Fibroblast of upper back skin (primary cell): ENCODE data around the gene ATRNL1.
"Not testable (repeated sequence)": the region's sequence is repeated elsewhere in the genome, so short reads cannot be mapped to it uniquely, and the experiment has no call there.

Experiments used
- DNase-seq: peaks from one replicate; pipeline ENCODE4 v3.0.0-alpha.2; 2013

ATRNL1 gene

DNA sequence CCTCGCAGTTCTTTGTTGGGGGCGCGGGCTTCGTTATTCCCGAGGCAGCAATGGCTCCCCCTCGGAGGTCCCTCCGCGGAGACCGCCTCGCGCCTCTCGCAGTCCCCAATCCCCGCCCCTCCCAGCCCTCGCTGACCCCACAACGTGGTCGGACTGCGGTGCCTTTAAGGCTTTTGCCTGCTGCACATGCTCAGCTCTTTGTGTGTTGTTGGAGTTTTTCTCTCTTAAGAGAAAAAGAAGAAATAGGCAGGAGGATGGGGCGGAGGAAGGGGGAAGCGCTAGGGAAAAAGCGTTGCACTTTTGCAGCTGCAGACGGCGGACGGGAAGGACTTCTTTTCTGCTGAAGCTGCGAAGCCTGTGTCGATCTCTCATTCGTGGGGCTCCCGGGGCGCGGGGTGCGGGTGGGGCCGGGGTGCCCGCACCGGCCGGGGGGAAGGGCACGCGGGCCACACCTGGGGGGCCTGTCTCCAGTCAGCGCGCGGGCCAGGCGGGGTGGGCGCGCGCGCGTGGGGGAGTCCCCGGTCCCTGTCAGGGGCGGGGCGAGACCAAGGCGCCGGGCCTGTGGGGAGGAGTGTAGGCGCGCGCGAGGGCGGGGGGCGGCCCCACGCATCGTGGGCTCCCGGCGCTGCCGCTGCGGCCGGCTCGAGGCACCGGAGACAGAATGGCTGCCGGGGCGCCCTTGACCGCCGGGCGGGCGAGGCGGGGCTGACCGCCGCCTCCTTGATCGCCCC, 445 bp upstream of the ATRNL1 start:
- DNase-seq = peak; percentile 39

DNA sequence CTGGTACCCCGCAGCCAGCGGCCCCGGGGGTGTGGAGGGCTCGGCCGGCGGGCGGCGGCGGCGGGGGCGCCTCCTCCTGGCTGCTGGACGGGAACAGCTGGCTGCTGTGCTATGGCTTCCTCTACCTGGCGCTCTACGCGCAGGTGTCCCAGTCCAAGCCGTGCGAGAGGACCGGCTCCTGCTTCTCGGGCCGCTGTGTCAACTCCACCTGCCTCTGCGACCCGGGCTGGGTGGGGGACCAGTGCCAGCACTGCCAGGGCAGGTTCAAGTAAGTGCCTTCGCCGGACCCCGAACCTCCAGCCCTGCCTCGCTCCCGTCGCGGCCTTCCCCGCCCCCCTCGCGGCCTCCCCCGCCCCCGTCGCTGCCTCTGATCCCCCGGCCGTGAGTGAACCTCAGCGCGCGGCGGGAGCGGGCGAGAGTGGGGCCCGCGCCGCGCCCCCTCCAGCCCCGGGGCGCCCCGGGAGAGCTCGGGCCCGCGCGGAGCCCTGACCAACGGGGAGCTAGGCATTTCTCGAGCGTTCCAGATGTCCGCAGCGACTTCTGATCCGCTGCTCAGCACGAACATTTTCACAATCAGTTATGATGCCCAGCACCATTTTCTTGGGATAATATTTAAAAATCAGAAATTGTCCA, 727 bp downstream of the ATRNL1 start:
- no peak for DNase-seq

DNA sequence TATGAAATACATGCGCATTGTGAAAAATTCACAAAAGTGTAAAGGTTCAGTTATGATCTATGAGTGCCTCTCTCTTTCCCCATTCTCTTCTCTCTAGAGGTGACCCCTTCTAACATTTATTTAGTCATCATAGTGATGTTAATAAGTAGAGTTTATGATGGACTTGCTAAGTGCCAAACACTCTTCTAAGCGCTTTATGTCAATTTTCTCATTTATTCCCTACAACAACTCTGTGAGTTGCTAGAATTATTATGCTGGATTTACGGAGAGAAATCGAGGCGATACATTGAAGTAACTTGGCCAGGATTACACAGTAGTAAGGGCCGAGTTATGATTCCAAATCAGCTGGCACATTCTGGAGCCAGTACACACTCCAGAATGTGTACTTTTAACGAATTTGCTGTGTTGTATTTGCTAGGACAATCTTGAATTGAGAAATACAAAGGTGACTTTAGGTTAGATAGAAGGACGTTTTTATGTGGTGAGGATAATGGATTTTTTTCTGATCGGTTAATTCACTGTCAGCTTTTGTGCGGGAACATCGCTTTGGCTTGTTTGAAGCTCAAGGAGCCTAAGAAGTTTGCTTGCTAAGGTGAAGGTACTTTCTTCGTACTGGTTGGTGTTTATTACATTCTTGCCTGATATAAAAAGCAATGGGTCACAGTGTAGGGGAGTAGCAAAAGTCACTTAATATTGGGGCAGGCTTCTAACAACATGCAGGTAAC, 1.4 kb downstream of the ATRNL1 start:
- no peak for DNase-seq

DNA sequence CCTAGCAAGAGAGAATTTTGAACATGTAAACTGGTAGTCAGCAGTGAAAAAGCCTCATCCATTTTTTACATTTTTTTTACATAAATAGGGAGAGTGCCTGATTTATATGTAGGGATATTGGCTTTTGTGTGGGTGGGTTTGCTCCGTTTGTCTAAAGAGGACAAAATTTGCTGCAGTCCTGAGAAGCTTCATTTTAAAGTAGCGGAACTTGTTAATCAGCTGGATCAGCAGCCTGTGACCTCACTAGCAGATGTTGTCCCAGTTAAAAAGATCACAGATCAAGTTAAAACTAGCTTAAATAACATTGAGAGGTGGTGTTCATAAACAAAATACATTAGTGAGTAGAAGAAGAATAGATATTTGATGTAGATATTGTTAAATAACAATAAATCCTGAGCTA, 2.6 kb downstream of the ATRNL1 start:
- DNase-seq = no peak

DNA sequence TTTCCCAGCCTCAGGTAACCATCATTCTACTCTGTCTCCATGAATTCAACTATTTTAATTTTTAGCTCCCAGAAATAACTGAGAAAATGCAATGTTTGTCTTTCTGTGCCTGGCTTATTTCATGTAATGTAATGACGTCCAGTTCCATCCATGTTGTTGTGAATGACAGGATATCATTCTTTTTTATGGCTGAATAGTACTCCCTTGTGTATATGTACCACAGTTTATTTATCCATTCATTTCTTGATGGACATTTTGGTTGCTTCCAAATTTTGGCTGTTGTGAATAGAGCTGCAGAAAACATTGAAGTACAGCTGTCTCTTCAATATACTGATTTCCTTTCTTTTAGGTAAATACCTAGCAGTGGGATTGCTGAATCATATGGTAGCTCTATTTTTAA, 10.5 kb downstream of the ATRNL1 start:
- no peak for DNase-seq

DNA sequence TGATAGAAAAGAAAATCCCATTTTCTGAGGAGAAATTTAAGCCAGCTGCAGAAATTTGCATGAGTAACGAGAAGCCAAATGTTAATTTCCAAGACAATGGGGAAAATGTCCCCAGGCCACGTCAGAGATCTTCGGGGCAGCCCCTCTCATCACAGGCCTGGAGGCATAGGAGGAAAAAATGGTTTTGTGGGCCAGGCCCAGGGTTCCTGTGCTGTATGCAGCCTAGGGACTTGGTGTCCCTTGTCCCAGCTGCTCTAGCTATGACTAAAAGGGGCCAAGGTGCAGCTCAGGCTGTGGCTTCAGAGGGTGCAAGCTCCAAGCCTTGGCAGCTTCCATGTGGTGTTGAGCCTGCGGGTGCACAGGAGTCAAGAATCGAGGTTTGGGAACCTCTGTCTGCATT, 12.2 kb downstream of the ATRNL1 start:
- DNase-seq = not testable (repeated sequence)

DNA sequence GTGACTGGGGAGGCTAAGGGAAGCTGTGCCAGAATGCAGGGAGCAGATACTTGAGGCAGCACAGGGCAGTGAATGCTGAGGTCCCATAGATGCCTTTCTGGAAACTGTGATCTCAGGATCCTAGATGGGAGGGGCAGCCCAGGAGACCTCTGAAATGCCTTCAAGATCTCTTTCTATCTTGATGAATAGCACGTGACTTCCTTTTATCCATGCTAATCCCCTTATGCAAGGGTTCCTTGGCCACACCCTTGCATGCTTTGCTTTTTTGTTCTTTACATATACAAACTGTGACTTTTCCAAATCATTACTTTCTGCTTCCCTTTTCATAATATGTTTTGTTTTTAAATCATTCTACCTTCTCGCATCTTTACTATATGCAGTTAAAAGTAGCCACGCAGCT, 14.7 kb downstream of the ATRNL1 start:
- DNase-seq = no peak

DNA sequence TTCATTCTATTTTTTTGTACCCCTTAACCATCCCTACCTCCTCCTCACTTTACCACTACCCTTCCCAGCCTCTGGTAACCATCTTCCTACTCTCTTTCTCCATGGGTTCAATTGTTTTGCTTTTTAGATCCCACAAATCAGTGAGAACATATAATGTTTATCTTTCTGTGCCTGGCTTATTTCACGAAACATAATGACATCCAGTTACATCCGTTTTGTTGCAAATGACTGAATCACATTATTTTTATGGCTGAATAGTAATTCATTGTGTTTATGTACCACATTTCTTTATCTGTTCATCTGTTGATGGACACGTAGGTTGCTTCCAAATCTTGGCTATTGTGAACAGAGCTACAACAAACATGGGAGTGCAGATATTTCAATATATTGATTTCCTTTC, 24.1 kb downstream of the ATRNL1 start:
- no peak for DNase-seq

DNA sequence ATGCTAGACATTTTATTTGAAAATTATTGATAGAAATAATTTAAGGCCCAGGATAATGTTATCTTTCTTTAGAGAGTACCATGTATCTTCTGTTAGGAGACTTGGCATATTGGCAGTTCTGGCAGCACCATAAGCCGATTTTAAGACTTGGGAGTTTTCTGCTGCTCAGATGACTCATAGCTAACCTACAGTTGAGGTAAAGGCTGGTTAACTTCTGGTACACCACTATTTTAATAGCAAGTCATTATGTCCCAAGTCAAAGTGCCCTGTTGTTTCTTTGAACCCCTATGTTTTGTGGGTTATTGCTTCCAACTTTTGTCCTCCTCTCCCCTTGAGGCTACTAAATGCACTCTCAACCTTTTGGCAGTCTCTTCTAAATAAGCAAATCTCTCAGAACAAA, 25.2 kb downstream of the ATRNL1 start:
- DNase-seq = no peak

DNA sequence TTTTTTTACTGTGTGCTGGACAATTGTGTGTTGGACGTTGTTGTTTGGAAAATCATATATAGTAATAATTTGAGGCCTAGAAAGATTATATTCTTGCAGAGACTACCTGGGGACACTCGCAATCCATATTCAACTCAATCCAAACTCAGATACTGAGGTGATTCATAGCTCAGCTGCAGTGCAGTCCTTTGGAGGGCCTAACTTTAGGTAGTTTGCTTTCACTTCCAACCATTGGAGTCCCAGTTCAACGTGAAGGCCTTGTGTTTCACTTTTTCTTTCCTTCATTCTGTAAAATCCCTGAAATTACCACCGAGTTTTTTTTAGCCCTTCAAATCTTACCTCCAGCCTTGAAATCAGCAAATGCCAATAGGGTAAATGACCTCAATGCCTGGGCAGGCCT, 32.3 kb downstream of the ATRNL1 start:
- DNase-seq = no peak

DNA sequence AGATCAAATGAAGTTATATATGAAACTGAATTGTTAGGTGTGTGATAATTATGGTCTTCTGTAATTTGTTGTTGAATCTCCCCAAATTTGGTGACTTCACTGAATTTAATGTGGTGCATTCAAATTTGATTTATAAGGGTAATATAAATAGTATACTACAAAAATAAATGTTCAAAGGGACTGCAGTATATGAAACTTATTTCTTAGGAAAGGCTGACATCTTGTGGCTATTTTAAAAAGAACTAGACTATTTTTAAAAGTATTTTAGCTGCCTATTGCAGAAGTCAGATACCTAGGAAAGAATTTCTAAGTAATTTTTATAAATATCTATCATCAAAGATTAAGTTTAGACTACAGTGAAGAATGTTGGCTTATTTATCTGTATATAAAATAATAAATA, 36.6 kb downstream of the ATRNL1 start:
- DNase-seq = peak; percentile 35

DNA sequence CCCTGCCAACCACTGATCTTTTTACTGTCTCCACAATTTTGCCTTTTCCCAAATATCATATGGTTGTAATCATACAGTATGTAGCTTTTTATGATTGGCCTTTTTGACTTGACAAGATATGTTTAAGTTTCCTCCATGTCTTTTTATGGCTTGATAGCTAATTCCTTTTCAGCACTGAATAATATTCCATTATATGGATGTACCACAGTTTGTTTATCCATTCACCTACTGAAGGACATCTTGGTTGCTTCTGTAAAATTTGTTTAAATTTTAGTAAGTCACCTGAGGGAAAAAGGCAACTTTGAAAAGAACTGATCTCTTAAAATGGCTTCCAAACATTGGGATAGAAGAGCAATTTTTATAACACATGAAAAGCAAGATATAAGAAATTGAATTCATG, 43.5 kb downstream of the ATRNL1 start:
- DNase-seq = no peak

DNA sequence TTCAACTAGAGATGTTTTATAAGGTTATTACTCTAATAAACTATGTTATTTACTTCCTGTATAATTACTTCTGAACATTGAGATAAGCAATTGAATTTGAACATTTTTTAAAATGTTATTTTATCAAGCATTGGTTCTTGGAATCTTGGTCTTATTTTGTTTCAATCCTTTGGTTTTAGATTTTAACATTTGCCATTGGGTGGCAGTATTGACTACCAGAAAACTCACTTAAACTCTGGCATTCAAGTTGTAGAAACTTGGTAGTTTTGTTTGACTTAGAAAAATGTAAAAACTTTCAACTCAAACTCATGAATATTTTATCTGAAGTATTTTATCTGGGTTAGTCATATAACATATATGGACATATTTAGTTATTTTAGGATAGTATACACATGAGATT, 48.1 kb downstream of the ATRNL1 start:
- peak; percentile 16 for DNase-seq

DNA sequence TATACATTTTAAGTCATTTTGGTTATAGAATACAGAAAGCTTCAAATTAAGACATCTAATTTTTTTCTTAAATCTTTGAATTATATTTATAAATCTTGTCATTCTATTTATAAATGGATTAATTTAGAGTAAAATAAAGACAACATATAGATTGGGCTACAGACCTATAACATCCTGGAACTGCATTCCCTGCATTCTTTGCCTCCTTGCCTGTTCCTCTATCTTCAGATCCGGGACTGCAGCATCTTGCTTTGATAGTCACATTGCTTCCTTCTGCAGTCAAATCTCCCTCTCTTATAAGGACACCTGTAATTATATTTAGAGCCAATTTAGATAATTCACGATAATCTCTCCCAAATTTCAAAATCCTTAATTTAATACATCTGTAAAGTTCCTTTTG, 64.2 kb downstream of the ATRNL1 start:
- no peak for DNase-seq

DNA sequence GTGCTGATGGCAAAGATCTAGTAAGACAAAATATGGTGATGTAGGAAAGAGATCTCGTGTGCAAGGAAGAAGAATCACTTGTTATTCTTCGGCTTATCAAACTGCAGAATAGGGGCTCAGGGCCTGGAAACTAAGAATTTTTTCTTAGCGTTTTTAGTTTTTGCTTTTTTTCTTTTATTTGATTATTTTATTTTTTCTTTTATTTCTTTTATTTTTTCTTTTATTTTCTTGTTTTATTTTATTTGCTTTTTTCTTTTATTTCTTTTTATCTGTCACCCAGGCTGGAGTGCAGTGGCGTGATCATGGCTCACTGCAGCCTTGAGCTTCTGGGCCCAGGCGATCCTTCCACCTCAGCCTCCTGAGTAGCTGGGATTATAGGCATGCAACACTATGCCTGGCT, 70.0 kb downstream of the ATRNL1 start:
- no peak for DNase-seq

DNA sequence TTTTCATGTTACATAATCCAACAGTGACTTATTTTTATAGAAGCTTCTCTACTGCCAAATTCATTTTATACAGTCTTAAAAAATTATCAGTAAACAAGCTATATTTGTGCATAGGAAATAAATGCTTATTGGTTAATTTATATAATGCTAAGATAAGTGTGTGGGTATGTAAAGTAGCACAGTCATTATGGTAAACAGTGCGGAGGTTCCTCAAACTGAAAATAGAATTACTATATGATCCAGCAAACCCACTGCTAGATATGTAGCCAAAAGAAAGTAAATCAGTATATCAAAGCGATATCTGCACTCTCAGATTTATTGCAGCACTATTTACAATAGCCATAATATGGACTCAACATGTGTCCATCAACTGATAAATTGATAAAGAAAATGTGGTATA, 71.1 kb downstream of the ATRNL1 start:
- no peak for DNase-seq

DNA sequence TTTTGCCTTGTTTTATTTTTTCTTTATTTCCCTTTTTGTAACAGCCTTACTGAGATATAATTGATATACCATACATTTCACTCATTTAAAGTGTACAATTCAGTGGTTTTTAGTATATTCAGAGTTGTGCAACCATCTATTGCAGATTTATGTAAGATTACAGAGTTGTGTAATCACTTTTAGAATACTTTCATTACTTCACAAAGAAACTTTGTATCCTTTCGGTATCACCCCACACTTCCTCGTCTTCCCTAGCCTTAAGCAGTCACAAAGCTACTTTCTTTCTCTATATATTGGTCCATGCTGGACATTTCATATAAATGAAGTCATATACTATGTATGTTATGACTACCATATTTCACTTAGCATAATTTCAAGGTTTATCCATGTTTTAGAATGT, 74.6 kb downstream of the ATRNL1 start:
- no peak for DNase-seq

DNA sequence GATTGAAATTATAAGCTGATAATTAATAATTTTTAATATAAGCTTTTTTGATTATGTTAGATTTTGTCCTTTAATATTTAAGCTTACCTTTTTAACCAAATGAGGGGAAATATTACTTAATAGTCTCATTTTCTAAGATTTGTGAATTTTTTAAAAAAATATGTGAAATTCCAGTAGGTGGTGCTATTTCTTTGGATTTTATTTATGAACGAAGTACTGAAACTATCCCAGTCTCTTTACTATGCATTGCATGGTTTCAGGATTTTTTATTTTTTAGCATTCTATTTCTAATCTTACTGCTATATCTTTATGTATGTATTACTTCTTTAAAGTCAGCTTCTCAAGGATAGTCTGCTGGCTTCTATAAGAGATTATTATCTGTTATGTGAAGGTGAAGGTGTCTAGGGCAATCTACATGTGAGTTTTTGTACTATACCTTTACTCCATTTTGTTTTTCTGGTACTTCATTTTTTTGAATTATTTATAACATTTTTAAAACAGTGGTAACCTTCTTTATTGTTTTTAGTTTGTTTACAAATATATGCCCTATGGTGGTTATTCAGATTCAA, 78.3 kb downstream of the ATRNL1 start:
- no peak for DNase-seq

DNA sequence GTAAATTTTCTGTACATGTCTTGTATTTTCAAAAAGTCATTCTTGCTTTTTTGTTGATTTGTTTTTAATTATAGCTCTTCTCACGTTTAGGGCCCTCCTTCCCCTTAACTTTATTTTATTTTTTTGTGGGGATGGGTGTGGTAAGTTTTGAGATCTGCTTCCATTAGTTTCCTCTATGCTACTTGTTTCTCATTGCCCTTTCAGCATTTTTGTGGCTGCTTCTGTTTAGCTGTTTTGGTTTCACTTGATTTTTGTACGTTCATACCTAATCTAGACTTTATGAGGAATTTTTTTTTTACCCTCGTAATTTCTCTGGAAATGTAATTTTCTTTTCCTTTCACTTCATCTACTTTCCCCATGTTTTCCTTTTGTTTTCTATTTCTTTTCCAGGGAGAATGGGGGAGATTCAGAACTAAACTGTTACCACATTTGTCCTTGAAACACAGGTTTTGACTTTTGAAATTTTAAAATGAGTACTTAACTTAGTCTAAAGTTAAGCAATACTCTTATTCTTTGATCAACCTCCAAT, 80.8 kb downstream of the ATRNL1 start:
- no peak for DNase-seq

DNA sequence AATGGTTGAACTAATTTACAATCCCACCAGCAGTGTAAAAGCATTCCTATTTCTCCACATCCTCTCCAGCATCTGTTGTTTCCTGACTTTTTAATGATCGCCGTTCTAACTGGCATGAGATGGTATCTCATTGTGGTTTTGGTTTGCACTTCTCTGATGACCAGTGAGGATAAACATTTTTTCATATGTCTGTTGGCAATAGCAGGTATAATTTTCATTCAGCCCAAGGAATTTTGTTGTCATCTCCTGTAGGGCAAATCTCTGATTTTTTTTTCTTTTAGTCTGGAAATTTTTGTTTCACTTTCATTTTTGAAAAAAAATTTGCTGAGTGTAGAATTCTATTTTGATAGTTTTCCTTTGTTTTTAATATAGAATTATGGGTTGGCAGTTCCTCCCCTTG, 114.1 kb downstream of the ATRNL1 start:
- not testable (repeated sequence) for DNase-seq

DNA sequence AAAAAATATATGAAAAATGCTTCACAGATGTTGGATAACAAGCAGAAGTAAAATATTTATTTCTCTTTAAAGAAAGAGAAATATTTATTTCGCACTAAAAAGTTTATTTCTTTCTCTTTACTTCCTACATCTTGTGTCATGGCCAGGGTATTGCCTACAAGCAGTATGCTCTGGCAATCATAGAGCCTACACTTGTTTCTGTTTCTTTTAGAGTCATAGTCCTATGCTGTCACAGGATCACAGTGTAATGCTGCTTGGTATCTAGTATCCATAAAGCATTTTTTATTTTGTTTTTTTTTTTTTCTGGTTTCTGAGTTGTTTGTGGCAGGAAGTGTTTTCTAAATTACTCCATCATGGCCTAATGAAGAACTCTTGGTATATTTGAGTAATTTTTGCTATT, 116.0 kb downstream of the ATRNL1 start:
- no peak for DNase-seq

DNA sequence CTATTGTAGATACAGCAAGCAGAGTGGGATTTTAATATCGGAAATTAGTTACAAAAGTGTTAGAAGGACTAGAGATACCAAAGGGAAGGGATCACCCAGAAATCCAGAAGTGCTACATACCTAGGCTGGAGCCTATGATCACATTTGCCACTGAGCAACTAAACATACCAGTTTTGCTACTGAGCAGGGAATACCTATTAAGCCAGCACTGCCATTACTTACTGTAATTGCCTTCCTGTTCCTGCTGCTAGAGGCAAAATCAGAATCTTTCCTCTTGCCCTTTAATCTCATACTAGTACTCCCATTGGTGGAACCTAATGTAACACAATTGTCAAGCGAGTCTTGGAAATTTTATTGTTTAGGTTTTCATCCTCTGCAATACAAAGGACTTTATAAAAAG, 121.7 kb downstream of the ATRNL1 start:
- DNase-seq = no peak

DNA sequence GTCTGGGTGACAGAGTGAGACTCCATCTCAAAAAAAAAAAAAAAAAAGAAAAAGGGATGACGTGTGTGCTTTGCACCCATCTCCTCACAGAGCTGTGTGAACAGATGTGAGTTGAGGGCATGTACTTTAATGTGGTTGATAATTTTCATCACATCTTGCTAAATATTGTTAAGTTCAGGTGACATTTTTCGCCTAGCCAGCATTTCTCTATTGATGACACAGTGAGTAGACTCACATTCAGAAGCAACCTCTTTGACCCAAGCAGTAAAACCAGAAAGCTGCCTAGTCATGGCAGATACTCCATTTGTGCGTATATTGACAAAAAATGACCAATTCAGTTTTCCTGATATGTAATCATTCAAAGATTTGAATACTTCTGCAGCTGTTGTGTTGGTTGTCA, 126.0 kb downstream of the ATRNL1 start:
- DNase-seq = no peak

DNA sequence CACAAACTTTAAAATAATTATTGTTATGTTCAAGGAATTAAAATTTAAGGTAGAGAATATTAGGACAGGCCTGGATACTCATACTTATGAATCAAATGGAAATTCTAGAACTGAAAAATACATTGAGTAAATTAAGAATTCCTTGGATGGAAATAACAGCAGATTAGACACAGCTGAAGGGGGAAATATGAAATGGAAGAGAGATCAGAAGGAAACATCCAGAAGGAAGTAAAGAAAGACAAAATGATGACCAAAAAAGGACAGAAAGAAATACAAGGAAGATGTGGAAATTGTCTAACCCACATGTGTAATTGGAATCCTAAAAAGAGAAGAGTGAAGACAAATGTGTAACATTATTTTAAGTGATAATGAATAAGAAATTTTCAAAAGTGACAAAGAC, 128.9 kb downstream of the ATRNL1 start:
- no peak for DNase-seq
